Lower lobe of right lung (tissue), 2 donors: Measurements from ENCODE around the gene ADAM10. TPM values are rescaled to one million over a fixed set of nuclear protein-coding genes. Genes with fewer than 3 reads are reported as not detected.

Experiments used
- ATAC-seq, 2 donors: fragments of 200-7000 bp; cut with Tn5 transposase; one replicate each; pipeline ENCODE4 v1.9.1; 2020 to 2022; ENCODE audit warnings: mild to moderate bottlenecking in 2 of 2, moderate library complexity in 2 of 2
- DNase-seq: peaks from one replicate; pipeline ENCODE4 v3.0.0-alpha.2; 2020
- H3K27ac ChIP-seq: fragments of 200-600 bp; one replicate; pipeline ENCODE4 v1.8.0; 2022
- H3K27me3 ChIP-seq: fragments of 200-600 bp; one replicate; pipeline ENCODE4 v1.8.0; 2022; ENCODE audit warnings: low read depth
- H3K36me3 ChIP-seq: fragments of 200-600 bp; one replicate; pipeline ENCODE4 v1.8.0; 2022; ENCODE audit warnings: mild to moderate bottlenecking
- H3K4me1 ChIP-seq: fragments of 200-600 bp; one replicate; pipeline ENCODE4 v1.8.0; 2022
- H3K4me3 ChIP-seq: fragments of 200-600 bp; one replicate; pipeline ENCODE4 v1.8.0; 2022; ENCODE audit warnings: mild to moderate bottlenecking
- H3K9me3 ChIP-seq: fragments of 200-600 bp; one replicate; pipeline ENCODE4 v1.8.0; 2022
- CTCF ChIP-seq: fragments of 200-600 bp; IDR thresholded peaks from one replicate; pipeline ENCODE4 v1.8.0; 2022; ENCODE audit warnings: antibody characterized with exemption, mild to moderate bottlenecking
- intact Hi-C: fragments of 100-400 bp; cut with DNase I; formaldehyde crosslinking; loops from one replicate; pipeline ENCODE4 v1.11.0; 2022
- total RNA-seq: library from RNA; stranded (reverse); fragmentation: NEBNext Ultra II Directional; extraction: Animal tissue kit (Norgen Biotek cat#: 25700); gene quantifications from one replicate; pipeline ENCODE4 v1.2.1, GENCODE V29; 2021
- donor health status: DM: no; HTN: yes; CAD: no; lungs with severe emphysema.

Gene ADAM10
- total RNA-seq, 1 donor from 2014 or later: 166 TPM

DNA sequence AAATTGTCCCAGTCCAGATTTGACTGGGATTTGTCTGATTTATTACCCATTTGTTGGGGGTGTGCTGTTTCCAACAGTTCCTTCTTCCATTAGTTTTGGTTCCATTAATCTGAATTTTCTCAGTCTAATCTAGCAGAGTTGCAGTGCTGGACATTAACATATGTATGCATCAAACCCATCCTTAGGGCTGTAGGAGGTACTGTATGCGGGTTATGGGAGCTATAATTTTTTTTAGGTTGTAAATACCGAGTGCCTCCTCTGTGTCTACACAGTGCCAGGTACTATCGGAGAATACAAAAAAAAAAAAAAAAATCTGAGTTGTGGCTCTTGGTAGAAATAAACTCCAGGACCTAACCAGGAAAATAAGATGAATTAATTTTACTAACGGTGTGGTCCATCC, 183.9 kb downstream of the ADAM10 start:
- DNase-seq (no peak), ATAC-seq (no peak)
- Histone ChIP-seq H3K36me3 (no peaks in the 10 kb centered on the region), H3K27ac (no peak overlapping the region), H3K9me3 (no peaks in the 10 kb centered on the region), H3K4me1 (no peaks in the 10 kb centered on the region), H3K4me3 (no peak overlapping the region), H3K27me3 (no peaks in the 10 kb centered on the region)
- intact Hi-C loops: no loop called here
- TF ChIP-seq CTCF: no peak

- Histone ChIP-seq H3K4me3 (no peak overlapping the region), H3K27ac (no peak overlapping the region), H3K9me3 (no peaks in the 10 kb centered on the region), H3K4me1 (no peaks in the 10 kb centered on the region), H3K27me3 (no peaks in the 10 kb centered on the region), H3K36me3 (no peaks in the 10 kb centered on the region)
- TF ChIP-seq CTCF: no peak
- intact Hi-C loops: no loop called here
- ATAC-seq (no peak), DNase-seq (no peak)
Observed at GRCh38 chr15:58564981-58565380, 184.5 kb downstream of the ADAM10 start.

DNA sequence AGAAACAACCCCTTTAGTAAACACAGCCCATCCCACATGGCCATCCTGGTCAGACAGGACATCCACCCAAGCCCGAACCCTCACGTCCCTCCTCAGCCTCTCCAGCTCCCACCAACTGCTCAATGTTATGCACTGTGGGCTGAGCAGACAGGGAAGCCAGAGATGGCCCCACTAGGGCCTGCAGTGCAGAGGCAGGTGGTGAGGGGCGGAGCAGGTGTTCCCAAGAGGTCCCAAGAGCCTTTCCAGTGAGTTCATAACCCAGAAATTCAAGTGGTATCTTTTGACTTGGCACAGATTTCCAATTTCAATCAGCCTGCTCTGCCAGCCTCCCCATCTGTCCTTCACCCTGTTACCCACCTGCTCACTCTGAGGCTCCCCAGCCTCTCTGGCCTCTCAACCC, 187.4 kb downstream of the ADAM10 start:
- no peaks in the 10 kb centered on the region for H3K9me3 ChIP-seq
- H3K4me1 ChIP-seq: no peaks in the 10 kb centered on the region
- H3K27ac ChIP-seq: no peak overlapping the region
- H3K27me3 ChIP-seq: no peaks in the 10 kb centered on the region
- no peak for ATAC-seq
- no peak for TF ChIP-seq CTCF
- H3K4me3 ChIP-seq: no peak overlapping the region
- DNase-seq: no peak
- intact Hi-C loops: no loop called here
- H3K36me3 ChIP-seq: no peaks in the 10 kb centered on the region

GRCh38 chr15:58561321-58561720, 188.2 kb downstream of the ADAM10 start:
- TF ChIP-seq CTCF: no peak

DNA sequence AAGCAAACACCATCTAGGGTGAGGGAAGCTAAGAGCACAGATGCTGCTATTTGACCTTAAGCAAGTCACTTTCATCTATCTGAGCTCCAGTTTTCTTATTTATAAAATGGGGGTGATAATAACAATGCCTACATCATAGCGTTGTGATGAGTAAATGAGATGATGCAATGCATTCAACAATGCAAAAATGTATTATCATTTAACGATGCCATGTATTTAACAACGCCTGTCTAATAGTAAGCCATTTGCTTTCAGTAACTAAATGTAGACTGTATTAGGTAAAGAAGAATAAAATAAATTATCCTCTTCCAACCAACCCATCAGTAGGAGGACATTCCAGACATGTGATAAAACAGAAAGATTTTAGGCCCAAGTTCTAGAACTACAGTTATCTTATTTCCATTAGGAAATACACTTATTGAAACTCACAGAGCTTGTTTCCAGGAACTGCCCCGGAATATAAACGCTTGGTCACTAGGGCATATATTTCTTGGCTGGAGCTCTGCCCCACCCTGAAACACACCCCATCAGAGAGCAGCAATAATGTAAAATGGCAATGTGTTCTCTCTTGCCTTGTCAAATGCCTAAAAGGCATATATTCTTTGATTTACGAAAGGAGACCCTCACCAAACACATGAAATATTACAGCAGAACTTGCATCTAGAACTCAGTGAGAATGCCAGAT, 189.5 kb downstream of the ADAM10 start:
- intact Hi-C loops: no loop called here
- TF ChIP-seq CTCF: no peak
- DNase-seq: no peak

More at GRCh38 chr15:58561321-58561720, 188.2 kb downstream of the ADAM10 start:
- no peaks in the 10 kb centered on the region for H3K36me3 ChIP-seq
- DNase-seq (no peak), ATAC-seq (no peak)
- H3K4me1 ChIP-seq: no peaks in the 10 kb centered on the region
- H3K27me3 ChIP-seq: no peaks in the 10 kb centered on the region
- intact Hi-C loops: no loop called here
- no peak overlapping the region for H3K4me3 ChIP-seq
- no peak overlapping the region for H3K27ac ChIP-seq
- H3K9me3 ChIP-seq: no peaks in the 10 kb centered on the region

More for the DNA sequence above, 189.5 kb downstream of the ADAM10 start:
- no peaks in the 10 kb centered on the region for H3K36me3 ChIP-seq
- no peaks in the 10 kb centered on the region for H3K4me1 ChIP-seq
- no peaks in the 10 kb centered on the region for H3K27me3 ChIP-seq
- H3K27ac ChIP-seq: no peak overlapping the region
- no peak for ATAC-seq
- no peaks in the 10 kb centered on the region for H3K9me3 ChIP-seq
- no peak overlapping the region for H3K4me3 ChIP-seq
